Measurements from ENCODE around the gene GRIK5.
A peak's percentile ranks its signal among the peaks of the same experiment; 100 is the strongest.

The GRIK5 gene

DNA sequence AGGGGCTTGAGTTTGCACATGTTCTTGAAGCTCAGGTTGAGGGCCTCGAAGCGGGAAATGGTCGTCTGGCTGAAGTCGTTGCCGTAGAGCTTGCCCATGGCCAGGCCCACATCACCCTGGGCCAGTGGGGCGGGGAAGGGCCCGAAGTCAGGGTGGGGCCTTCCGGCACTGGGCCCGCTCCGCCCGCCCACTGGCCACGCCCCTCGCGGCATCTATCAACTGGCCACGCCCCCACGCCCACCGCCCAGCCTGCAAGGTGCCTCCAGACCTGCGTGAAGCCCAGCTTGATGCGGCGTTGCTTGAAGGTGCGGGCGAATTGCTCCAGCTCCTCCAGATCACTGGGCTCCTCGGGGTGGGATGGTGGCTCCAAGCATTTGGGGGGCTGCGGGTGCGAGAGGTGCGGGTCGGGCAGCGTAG, 25.8 kb upstream of the GRIK5 start:
- DNase-seq (ENCODE audit: low spot score), result no peak

DNA sequence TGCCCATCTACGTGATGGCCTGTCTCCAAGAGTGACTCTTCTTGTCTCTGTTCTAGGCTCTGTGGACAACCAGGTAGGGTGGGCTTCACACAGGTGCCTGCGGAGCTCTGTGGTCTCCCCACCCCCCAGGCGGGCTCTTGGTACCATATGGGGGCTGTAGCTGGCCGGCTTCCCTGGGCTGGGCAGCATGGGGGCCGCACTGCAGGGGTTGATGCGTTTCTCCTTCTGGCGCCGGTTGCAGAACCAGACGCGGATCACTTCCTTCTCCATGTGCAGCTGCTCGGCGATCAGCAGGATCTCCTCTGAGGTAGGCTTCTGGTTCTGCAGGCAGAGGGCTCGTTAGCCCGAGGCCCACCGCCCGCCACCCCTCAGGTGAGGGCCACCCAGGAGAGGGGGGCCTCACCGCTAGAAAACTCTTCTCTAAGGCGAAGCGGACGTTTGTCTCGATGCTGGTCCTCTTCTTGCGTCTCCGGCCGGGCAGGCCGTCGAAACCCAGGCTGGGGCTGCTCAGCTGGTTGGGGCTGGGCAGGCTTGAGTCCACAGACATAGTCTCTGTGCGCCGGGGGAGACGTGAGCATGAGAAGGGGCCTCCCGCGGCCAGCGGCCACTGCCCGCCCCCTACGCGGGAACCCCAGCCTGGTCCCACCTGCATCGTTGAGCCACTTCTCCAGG, 25.3 kb upstream of the GRIK5 start:
- no peak for DNase-seq (ENCODE audit: low spot score)

DNA sequence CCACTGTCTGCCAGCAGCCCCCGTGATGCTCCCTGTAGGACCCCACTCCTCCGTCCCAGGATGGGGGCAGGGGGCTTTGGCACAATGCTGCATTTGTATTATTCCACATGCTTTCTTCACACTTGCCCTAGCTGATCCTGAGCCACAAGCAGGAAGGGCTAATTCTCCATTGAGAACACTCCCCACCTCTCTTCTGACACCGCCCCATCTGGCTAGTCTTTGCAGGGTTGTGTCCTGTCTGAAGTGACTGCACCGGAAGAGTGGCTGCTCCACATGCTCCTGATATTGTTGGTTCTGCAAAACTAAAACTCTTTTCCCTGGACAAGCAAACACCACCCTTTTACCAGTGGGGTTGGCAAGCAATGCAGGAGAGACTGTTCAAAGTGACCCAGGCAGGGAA, 23.9 kb upstream of the GRIK5 start:
- DNase-seq (ENCODE audit: low spot score), result no peak

DNA sequence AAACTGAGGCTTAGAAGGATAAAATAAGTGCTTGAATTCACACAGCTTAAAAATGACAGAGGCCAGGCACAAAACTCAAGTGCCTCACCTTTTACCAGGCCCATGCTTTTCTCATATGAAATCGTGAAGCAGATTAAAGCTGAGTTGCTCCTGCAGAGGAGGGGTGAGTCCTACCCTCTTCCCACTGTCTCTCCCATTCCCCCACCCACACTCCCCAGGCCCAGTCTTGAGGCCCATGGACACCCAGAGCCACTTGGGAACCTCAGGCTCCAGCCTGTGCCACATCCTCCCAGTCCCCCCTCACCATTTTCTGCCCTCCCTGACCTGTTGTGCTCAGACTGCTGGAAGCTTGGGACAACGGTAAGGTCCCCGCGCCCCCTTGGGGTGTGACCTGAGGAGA, 23.5 kb upstream of the GRIK5 start:
- DNase-seq (ENCODE audit: low spot score), result no peak

DNA sequence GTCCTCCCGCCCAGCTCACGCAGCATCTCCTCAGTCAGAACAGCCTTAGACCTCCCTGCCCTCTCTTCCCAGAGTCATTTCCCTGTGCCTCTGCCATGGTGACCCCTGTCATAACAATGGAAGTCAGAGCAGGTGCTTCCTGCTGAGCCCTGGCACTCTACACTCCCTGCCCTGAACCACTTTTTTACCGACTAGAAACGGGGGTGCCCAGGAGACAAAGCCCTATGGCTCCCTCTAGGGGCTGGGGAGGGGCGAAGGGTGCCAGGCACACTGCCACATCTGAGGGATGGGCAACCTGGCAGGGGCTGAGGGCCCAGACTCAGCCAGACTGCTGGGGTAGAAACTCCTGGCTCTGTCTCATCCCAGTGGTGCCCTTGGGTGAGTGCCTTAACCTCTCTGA, 22.3 kb upstream of the GRIK5 start:
- DNase-seq (ENCODE audit: low spot score), result peak; percentile 60

DNA sequence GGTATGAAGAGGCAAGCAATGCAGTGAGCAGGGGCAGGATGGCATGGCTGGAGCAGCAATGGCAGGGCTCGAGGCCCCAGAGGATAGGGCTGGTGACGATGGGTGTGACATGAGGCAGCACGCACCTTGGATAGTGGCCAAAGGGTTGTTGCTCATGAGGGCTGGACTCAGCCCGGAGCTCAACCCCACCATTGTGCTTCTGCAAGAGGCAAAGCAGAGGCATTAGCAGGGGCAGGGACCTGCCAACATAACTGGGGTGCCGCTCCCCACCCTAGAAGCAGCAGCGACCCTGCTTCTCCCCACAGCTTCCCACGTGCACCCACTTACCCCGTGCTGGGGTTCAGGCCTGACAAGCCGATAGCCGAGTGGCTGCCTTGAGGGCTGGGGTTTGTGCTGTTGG, 21.7 kb upstream of the GRIK5 start:
- no peak for DNase-seq (ENCODE audit: low spot score)

DNA sequence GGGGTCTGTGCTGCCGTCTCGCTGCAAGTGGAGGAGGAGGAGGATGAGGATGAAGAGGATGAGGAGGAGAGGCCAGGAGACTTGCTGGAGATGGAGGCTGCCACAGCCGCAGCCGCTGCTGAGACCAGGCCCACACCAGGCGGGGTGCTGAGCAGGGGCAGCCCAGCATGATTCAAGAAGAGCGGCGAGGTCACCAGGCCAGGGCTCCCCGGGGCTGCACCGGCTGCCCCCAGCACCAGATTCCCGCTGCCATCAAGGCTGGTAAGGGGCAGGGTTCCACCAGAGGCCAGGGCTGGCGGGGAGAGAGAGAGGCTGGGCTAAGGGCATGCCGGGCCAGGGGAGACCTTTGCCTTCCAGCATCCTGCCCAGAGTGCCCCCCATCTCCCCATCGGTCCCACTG, 21.3 kb upstream of the GRIK5 start:
- DNase-seq (ENCODE audit: low spot score), result no peak

DNA sequence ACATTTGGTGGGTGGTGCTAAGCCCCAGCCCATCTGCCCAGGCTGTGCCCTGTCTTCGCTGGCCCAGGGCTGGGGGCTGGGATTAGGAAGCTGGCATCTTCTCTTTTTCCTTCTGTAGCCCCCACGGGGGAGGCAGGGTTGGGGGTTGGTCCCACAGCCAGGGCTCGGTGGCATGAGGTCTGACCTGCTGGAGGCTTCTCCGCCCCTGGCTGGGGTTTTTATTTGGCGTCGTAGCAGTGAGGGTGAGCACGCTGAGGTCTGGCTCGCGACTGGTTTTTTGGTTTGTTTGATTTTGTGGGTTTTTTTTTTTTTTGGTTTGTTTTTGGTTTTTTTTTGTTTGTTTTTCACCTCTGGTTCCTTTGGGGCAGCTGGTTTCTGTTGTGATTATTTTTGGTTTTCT, 20.7 kb upstream of the GRIK5 start:
- DNase-seq (ENCODE audit: low spot score), result no peak

DNA sequence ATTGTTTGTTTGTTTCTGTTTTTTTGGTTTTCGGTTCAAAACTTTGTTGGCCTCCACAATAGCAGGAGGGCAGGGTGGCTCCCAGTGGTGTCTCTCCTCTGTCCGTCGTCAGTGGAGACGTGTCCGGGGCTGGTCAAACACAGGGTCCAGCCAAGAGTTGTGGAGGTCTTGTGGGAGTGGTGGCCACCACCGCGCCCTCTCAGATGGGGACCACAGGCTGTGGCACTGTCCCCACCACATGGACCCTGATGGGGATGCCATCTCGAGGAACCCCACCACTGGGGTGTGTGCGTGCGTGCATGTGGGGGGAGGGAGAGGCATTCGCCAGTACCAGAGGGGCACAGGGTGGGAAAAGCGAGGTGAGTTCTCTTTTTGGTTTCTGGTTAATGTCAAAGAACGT, 19.8 kb upstream of the GRIK5 start:
- DNase-seq (ENCODE audit: low spot score), result no peak

DNA sequence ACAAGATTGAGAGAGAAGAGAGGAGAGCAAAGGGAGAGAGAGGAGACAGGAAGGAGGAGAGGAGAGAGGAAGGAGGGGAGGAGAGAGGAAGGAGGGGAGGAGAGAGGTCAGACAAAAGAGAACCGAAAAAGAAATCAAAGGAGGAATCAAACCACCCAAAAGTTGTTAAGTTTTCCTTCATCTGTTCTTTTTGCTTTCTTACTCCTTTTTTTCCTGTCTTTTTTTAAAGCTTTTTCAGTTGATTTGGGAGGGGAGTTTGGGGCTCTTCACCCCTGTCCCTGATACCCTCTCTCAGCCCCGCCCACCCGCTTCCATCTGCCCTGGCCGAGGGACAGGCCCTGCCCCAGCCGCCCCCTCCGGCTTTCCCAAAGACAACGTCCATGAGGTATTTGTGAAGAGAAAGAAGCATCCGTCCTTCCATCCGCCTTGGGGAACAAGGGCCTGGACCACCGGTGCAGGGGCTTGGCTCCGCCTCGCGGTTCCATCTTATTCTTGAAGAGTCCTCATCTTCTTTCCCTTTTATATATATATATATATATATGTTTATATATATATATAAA, 19.3 kb upstream of the GRIK5 start:
- DNase-seq (ENCODE audit: low spot score), result no peak

DNA sequence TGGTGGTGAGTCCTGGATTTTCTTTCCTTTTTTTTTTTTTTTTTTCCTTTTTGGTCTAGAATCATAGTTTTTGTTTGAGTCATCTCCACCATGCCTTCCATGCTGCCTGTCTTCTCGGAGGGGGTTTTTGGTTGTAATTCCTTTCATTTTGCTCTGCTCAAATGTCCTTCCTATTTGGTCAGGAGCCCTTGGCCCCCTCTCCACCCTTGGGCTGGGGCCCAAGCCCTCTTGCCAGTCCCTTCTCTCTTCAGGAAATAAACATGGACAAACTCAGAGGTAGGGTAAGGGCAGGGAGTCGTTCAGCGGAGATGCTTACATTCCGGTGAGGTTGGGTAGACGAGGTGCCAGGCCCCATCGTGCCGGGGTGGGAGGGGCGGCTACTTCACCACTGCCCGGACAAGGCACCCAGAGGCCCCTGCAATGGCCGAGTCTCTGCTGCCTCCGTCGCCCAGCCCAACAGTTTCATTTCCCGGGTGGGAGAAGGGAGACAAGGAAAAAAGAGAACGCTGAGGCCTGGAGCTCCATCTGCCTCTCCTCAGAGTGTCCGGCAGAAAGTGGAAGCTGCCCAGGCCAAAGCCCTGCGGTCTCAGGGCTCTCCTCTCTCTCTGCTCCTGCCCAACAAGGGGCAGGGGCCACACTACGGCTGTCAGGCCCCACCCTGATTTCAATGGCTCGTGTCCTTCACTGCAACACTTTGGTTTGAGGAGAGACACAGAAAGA, 18.6 kb upstream of the GRIK5 start:
- DNase-seq (ENCODE audit: low spot score), result no peak

DNA sequence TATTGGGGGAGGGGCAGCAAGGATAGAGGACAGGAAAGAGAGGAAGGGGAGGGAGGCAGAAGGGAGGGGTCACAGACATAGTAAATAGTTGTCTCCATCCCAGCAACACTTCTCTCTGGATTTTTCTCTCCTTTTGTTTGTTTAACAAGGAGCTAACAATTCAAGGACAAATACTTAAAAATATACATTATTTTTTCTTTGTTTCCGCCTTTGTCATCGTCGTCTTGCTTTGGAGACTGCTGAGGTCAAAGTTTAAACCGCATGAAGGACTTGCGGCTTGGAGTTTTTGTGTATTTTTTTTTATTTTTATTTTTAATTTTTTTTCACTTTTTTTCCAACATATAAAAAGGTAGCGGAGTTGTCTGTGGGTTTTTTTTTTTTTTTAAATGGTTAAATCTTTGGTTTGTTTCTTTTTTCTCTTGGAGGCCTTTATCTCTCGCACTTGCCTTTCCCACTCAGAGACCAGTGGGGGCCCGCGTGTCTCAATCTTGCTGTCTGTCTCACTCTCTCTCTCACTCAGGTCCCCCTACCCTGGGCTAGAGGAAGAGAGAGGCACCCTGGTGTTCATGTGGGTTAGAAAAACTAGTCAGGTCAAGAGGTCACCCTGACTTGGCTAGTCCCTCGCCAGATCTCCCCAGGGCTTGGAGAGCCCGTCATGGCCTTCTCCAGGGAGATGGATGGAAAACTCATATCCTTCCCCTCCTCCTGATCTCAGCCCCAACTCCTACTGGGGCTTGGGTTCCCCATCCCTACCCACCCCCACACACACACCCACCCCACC, 17.0 kb upstream of the GRIK5 start:
- no peak for DNase-seq (ENCODE audit: low spot score)

DNA sequence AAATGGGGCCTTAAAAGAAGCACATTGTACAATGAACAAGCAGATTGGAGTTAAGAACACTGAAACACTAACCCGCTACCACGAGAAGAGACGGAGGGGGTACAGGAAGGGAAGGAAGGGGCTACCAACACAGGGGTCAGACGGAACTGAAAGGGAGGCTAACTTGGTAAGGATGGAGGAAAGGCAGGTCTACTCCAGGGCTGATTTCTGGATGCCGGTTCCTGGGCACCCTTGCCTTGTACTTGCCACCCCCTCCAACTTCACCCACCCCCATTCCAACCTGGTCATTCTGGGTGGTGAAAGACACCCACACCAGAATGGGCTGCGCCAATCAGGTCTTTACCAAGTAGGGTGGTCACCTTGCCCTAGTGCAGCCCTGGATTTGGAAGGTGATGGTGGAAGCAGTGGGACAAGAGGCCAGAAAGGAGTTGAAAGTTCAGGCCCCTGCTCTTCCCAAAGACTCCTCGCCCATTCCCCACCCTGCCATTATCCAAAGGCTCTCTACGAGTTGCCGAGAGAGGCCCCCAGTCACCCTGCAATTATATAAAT, 16.3 kb upstream of the GRIK5 start:
- no peak for DNase-seq (ENCODE audit: low spot score)

DNA sequence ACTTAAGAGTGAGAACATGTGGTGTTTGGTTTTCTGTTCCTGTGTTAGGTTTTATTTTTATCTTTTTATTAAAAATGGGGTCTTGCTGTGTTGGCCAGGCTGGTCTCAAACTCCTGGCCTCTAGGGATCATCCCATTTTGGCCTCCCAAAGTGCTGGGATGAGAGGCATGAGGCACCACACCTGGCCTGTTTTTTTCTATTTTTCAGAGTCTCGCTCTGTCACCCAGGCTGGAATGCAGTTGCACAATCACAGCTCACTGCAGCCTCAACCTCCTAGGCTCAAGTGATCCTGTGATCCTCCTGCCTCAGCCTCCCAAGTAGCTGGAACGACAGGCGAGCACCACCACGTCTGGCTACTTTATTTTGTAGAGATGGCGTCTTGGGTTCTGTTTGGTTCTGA, 13.5 kb upstream of the GRIK5 start:
- no peak for DNase-seq (ENCODE audit: low spot score)

DNA sequence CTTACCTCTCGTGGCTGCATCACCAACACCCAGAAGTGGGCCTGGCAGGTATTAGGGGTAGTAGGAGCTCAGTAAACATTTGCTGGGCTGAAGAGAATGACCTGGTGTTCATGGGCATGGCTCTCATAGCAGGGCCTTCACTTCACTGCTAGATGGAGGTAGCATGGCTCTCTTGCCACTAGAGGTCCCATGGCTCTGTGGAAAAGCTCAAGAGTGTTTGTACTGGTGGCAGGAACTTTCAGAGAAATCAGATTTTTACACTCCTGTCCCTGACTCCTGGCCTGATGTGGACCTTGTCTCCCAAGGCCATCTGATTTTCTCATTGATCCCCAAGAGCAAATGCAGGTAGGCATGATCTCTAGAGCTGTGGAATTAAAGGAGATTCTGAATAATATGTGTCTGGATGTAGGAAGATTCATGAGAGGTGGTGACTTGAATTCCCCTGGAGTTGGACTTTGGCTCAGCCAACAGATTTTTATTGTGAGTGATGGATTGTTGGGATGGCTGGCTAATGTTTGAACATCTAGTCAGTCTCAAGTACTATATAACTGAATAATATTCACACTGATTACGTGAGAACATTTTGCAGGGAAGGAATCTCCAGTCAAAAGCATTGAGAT, 11.7 kb upstream of the GRIK5 start:
- DNase-seq (ENCODE audit: low spot score), result peak; percentile 94

DNA sequence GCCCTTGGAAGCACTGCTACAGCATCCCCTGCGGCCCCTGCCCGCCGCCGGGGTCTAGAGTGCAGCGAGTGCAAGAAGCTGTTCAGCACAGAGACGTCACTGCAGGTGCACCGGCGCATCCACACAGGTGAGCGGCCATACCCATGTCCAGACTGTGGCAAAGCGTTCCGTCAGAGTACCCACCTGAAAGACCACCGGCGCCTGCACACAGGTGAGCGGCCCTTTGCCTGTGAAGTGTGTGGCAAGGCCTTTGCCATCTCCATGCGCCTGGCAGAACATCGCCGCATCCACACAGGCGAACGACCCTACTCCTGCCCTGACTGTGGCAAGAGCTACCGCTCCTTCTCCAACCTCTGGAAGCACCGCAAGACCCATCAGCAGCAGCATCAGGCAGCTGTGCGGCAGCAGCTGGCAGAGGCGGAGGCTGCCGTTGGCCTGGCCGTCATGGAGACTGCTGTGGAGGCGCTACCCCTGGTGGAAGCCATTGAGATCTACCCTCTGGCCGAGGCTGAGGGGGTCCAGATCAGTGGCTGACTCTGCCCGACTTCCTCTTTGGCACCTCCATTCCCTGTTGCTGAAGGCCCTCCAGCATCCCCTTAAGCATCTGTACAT, 10.9 kb upstream of the GRIK5 start:
- no peak for DNase-seq (ENCODE audit: low spot score)

DNA sequence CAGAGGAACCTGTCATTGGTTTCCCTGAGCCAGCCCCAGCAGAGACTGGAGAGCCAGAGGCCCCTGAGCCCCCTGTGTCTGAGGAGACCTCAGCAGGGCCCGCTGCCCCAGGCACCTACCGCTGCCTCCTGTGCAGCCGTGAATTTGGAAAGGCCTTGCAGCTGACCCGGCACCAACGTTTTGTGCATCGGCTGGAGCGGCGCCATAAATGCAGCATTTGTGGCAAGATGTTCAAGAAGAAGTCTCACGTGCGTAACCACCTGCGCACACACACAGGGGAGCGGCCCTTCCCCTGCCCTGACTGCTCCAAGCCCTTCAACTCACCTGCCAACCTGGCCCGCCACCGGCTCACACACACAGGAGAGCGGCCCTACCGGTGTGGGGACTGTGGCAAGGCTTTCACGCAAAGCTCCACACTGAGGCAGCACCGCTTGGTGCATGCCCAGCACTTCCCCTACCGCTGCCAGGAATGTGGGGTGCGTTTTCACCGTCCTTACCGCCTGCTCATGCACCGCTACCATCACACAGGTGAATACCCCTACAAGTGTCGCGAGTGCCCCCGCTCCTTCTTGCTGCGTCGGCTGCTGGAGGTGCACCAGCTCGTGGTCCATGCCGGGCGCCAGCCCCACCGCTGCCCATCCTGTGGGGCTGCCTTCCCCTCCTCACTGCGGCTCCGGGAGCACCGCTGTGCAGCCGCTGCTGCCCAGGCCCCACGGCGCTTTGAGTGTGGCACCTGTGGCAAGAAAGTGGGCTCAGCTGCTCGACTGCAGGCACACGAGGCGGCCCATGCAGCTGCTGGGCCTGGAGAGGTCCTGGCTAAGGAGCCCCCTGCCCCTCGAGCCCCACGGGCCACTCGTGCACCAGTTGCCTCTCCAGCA, 10.1 kb upstream of the GRIK5 start:
- no peak for DNase-seq (ENCODE audit: low spot score)

DNA sequence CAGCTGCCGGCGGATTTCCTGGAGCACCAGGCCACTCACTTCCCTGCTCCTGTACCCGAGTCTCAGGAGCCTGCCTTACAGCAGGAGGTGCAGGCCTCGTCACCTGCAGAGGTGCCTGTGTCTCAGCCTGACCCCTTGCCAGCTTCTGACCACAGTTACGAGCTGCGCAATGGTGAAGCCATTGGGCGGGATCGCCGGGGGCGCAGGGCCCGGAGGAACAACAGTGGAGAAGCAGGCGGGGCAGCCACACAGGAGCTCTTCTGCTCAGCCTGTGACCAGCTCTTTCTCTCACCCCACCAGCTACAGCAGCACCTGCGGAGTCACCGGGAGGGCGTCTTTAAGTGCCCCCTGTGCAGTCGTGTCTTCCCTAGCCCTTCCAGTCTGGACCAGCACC, 9.3 kb upstream of the GRIK5 start:
- DNase-seq (ENCODE audit: low spot score), result no peak

DNA sequence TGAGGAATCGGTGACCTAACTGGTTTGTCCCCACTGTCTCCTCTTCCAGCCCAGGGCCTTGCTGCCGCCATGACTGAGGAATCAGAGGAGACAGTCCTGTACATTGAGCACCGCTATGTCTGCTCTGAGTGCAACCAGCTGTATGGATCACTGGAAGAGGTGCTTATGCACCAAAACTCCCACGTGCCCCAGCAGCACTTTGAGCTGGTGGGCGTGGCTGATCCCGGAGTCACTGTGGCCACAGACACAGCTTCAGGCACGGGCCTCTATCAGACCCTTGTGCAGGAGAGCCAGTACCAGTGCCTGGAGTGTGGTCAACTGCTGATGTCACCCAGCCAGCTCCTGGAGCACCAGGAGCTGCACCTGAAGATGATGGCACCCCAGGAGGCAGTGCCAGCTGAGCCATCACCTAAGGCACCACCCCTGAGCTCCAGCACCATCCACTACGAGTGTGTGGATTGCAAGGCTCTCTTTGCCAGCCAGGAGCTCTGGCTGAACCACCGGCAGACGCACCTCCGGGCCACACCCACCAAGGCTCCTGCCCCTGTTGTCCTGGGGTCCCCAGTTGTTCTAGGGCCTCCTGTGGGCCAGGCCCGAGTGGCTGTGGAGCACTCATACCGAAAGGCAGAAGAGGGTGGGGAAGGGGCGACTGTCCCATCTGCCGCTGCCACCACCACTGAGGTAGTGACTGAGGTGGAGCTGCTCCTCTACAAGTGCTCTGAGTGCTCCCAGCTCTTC, 8.7 kb upstream of the GRIK5 start:
- DNase-seq (ENCODE audit: low spot score), result no peak

DNA sequence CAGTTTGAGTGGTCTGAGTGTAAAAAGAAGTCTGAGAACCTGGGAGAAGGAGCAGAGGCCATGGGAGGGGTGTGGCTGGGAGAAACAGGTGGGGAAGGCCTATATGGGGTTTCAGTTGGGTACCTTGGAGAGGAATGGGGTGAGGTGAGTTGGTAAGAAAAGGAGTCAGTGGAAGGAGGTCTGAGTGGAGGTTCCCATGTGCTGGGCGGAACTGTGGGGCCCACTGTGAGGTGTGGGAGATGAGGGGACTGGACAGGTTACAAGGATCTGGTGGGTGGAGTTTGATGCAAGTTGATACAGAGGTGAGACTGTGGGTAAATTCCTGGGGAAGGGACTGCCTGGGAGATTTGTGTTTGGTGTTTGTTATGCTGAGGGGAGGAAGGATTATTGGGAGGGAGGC, 8.1 kb upstream of the GRIK5 start:
- no peak for DNase-seq (ENCODE audit: low spot score)

Data from HuH-7 (cell line).